Vagina (tissue), 2 donors: ENCODE results near the gene CUBN.

ENCODE experiments used
- POLR2A ChIP-seq, 2 donors: fragments of 450-650 bp; IDR thresholded peaks; one replicate each; pipeline ENCODE4 v1.6.1; 2017; ENCODE audit warnings: antibody characterized with exemption in 2 of 2, mild to moderate bottlenecking in 2 of 2, moderate library complexity in 2 of 2
- POLR2AphosphoS5 ChIP-seq, 2 donors: sonication (generic); formaldehyde crosslinking; IDR thresholded peaks; one replicate each; pipeline ENCODE4 v1.9.0; 2017; ENCODE audit warnings: antibody characterized with exemption in 2 of 2, mild to moderate bottlenecking in 2 of 2, low read depth in 1 of 2; ENCODE audit not compliant: insufficient read depth in 1 of 2
- TF ChIP-seq, protein P1 (sequence below), 3 experiments: fragments of 450-650 bp in 2 of 3; fragments of 200-600 bp in 1 of 3; sonication (generic) in 1 of 3; IDR thresholded peaks; one replicate each; pipeline ENCODE4 v1.5.1; 2017 to 2019; ENCODE audit warnings: antibody characterized with exemption in 3 of 3, mild to moderate bottlenecking in 2 of 3, moderate library complexity in 2 of 3

DNA sequence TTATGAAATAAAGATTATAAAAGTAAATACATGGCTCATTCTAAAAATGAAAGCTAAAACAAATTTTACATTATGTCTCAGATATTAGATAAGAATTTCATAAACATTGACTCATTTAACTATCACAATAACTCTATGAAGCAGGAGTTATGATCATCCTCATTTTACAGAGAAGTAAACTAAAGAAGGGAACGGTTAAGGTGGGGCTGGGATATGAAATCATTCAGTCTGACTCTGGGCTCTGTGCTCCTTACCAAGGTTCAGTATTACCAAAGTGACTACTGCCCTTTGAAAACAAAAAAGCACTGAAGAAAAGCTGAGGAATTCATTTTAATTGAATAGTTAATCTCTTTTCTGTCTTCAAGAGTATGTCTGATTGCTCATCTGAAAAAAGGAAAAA, 22.1 kb upstream of the CUBN start:
- TF ChIP-seq, protein P1, sequence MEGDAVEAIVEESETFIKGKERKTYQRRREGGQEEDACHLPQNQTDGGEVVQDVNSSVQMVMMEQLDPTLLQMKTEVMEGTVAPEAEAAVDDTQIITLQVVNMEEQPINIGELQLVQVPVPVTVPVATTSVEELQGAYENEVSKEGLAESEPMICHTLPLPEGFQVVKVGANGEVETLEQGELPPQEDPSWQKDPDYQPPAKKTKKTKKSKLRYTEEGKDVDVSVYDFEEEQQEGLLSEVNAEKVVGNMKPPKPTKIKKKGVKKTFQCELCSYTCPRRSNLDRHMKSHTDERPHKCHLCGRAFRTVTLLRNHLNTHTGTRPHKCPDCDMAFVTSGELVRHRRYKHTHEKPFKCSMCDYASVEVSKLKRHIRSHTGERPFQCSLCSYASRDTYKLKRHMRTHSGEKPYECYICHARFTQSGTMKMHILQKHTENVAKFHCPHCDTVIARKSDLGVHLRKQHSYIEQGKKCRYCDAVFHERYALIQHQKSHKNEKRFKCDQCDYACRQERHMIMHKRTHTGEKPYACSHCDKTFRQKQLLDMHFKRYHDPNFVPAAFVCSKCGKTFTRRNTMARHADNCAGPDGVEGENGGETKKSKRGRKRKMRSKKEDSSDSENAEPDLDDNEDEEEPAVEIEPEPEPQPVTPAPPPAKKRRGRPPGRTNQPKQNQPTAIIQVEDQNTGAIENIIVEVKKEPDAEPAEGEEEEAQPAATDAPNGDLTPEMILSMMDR (IDR thresholded peaks at IDR 0.05) = no peak
- TF ChIP-seq POLR2AphosphoS5 (IDR thresholded peaks at IDR 0.05; ENCODE audit: insufficient read depth in 1 of 2, low read depth in 1 of 2) (no peak), POLR2A (IDR thresholded peaks at IDR 0.05) (no peak)
